Common myeloid progenitor, CD34-positive (primary cell): Measurements from ENCODE around the gene PDIA5.
A peak's percentile ranks its signal among the peaks of the same experiment; 100 is the strongest.

Experiments
- CTCF ChIA-PET: fragments of 350-600 bp; sonication (Branson Sonifier 250); formaldehyde crosslinking; loops from one replicate; lab custom pipeline; 2021; ENCODE audit warnings: antibody characterized with exemption; lab: Charles Lee
- POLR2A ChIA-PET: fragments of 350-600 bp; sonication (Branson Sonifier 250); formaldehyde crosslinking; loops from one replicate; lab custom pipeline; 2021; ENCODE audit warnings: antibody characterized with exemption; lab: Charles Lee
- DNase-seq, 3 donors: peaks; one replicate each; pipeline versions ENCODE4 v3.0.0 to v3.0.0-alpha.2; 2013
- H3K27ac ChIP-seq, 2 experiments: 1 replicate in 1 of 2; 2 replicates in 1 of 2; pipeline ENCODE4 v1.7.0; 2013; ENCODE audit warnings: inconsistent platforms in 2 of 2, low read length in 2 of 2, mild to moderate bottlenecking in 2 of 2, low read depth in 1 of 2, moderate library complexity in 1 of 2; ENCODE audit not compliant: severe bottlenecking in 2 of 2, insufficient read depth in 1 of 2, poor library complexity in 1 of 2
- H3K27me3 ChIP-seq, 5 experiments: replicated peaks in 2 of 5; 1 replicate in 3 of 5; 2 replicates in 2 of 5; pipeline versions ENCODE4 v1.6.1 to v1.7.0; 2013; ENCODE audit warnings: low read length in 4 of 5, mild to moderate bottlenecking in 2 of 5, moderate library complexity in 2 of 5, inconsistent platforms in 1 of 5; ENCODE audit not compliant: insufficient read depth in 5 of 5, control insufficient read depth in 4 of 5
- H3K36me3 ChIP-seq, 4 experiments: 1 replicate in 2 of 4; 2 replicates in 2 of 4; pipeline versions ENCODE4 v1.6.1 to v1.7.0; 2013; ENCODE audit warnings: low read length in 3 of 4, control low read depth in 1 of 4, mild to moderate bottlenecking in 1 of 4; ENCODE audit not compliant: control insufficient read depth in 4 of 4, insufficient read depth in 4 of 4
- H3K4me1 ChIP-seq, 4 experiments: 1 replicate in 3 of 4; 2 replicates in 1 of 4; pipeline versions ENCODE4 v1.6.1 to v1.7.1; 2013; ENCODE audit warnings: low read length in 3 of 4, mild to moderate bottlenecking in 3 of 4, control low read depth in 1 of 4, inconsistent platforms in 1 of 4, moderate library complexity in 1 of 4; ENCODE audit not compliant: control insufficient read depth in 4 of 4, insufficient read depth in 4 of 4; ENCODE audit errors: control extremely low read depth in 1 of 4
- H3K4me3 ChIP-seq, 7 experiments: 1 replicate in 4 of 7; 2 replicates in 3 of 7; pipeline versions ENCODE4 v1.5.1 to v1.7.0; 2013; ENCODE audit warnings: mild to moderate bottlenecking in 7 of 7, low read length in 6 of 7, moderate library complexity in 6 of 7, inconsistent platforms in 2 of 7, low read depth in 2 of 7, control low read depth in 1 of 7; ENCODE audit not compliant: insufficient read depth in 4 of 7, control insufficient read depth in 1 of 7; ENCODE audit errors: extremely low read depth in 1 of 7
- H3K9me3 ChIP-seq, 5 experiments: 1 replicate in 4 of 5; 2 replicates in 1 of 5; pipeline versions ENCODE4 v1.6.1 to v1.7.1; 2013; ENCODE audit warnings: low read length in 4 of 5, mild to moderate bottlenecking in 2 of 5, inconsistent platforms in 1 of 5, low read depth in 1 of 5, moderate library complexity in 1 of 5; ENCODE audit not compliant: control insufficient read depth in 4 of 5, insufficient read depth in 2 of 5; ENCODE audit errors: control extremely low read depth in 1 of 5
- WGBS: methylation state at CpG from one replicate; pipeline ENCODE4 v1.1.5; 2013; ENCODE audit not compliant: insufficient coverage; 5-methylcytosine and 5-hydroxymethylcytosine counted together

PDIA5 gene

GRCh38 chr3:123102249-123102648 is 35.4 kb downstream of the PDIA5 start:
- Histone ChIP-seq H3K9me3 (no peaks in the 10 kb centered on the region), H3K4me3 (no peak overlapping the region), H3K27ac (no peak overlapping the region), H3K4me1 (no peaks in the 10 kb centered on the region), H3K36me3 (peaks cover 0 to 81% (median 50%) of the 10 kb centered on the region in 4 experiments), H3K27me3 (no peaks in the 10 kb centered on the region)
- CTCF ChIA-PET, result interaction anchor here (1.2 kb wide), 1 partner anchor 9 kb away, joined by 3 read pairs; no protein-coding TSS in a partner anchor
- no CpG with 5 or more reads among the region's 2 CpGs for WGBS
- POLR2A ChIA-PET, result no interaction called here
- DNase-seq, result no peak

GRCh38 chr3:123102826-123103225 is 36.0 kb downstream of the PDIA5 start:
- peaks cover 0 to 81% (median 49%) of the 10 kb centered on the region in 4 experiments for H3K36me3 ChIP-seq
- H3K9me3 ChIP-seq, result no peaks in the 10 kb centered on the region
- H3K27me3 ChIP-seq, result no peaks in the 10 kb centered on the region
- 100% methylated on average over 1 of the region's 2 CpGs for WGBS
- no peak overlapping the region for H3K4me3 ChIP-seq
- no peaks in the 10 kb centered on the region for H3K4me1 ChIP-seq
- POLR2A ChIA-PET, result no interaction called here
- no peak overlapping the region for H3K27ac ChIP-seq
- no peak for DNase-seq
- CTCF ChIA-PET, result interaction anchor here (1.2 kb wide), 1 partner anchor 10 kb away, joined by 3 read pairs; no protein-coding TSS in a partner anchor

DNA sequence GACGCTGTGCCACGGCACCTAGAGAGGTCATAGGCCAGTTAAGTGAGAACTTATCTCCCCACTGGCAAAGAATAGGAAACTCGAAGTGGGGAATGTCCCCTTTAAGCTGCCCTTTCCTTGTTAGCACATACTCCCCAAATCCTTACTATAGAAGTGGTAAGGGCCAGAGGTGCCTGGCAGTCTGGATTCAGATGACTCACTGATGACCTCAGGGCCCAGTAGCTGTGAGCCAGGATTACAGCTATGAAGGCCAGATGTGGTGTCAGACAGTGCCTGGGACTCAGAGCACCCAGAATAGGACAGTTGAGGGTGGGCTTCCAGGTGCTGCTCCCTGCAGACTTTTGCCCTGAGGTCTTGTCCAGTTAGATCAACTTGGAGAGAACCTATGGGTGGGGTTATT is 37.7 kb downstream of the PDIA5 start:
- DNase-seq, result no peak
- no peaks in the 10 kb centered on the region for H3K27me3 ChIP-seq
- ChIA-PET POLR2A (no interaction called here), CTCF (no interaction called here)
- H3K4me1 ChIP-seq, result no peaks in the 10 kb centered on the region
- WGBS, result 91% methylated on average over 2 of the region's 3 CpGs
- no peak overlapping the region for H3K27ac ChIP-seq
- H3K36me3 ChIP-seq, result peaks cover 0 to 70% (median 46%) of the 10 kb centered on the region in 4 experiments
- no peaks in the 10 kb centered on the region for H3K9me3 ChIP-seq
- H3K4me3 ChIP-seq, result no peak overlapping the region

GRCh38 chr3:123105201-123106189 is 38.7 kb downstream of the PDIA5 start:
- Histone ChIP-seq H3K9me3 (no peaks in the 10 kb centered on the region), H3K27me3 (no peaks in the 10 kb centered on the region), H3K4me3 (no peak overlapping the region), H3K36me3 (peaks cover 0 to 70% (median 43%) of the 10 kb centered on the region in 4 experiments), H3K27ac (no peak overlapping the region), H3K4me1 (no peaks in the 10 kb centered on the region)
- ChIA-PET CTCF (no interaction called here), POLR2A (no interaction called here)
- peak; percentile 55 to 79 (median 73) for DNase-seq
- 82% methylated on average over 11 of the region's 12 CpGs for WGBS

- peaks cover 0 to 50% (median 22%) of the 10 kb centered on the region in 4 experiments for H3K36me3 ChIP-seq
- POLR2A ChIA-PET, result no interaction called here
- H3K4me1 ChIP-seq, result peaks cover 6 to 35% (median 20%) of the 10 kb centered on the region in 4 experiments
- WGBS, result 91% methylated on average over 11 of the region's 19 CpGs
- H3K4me3 ChIP-seq, result no peak overlapping the region
- CTCF ChIA-PET, result interaction anchor here (0.6 kb wide), 1 partner anchor 9 kb away, joined by 3 read pairs; no protein-coding TSS in a partner anchor
- no peak overlapping the region for H3K27ac ChIP-seq
- DNase-seq, result peak; percentile 4 to 49 (median 31)
- H3K9me3 ChIP-seq, result no peaks in the 10 kb centered on the region
- no peaks in the 10 kb centered on the region for H3K27me3 ChIP-seq
These were observed 43.6 kb downstream of the PDIA5 start for GRCh38 chr3:123110282-123110975.

DNA sequence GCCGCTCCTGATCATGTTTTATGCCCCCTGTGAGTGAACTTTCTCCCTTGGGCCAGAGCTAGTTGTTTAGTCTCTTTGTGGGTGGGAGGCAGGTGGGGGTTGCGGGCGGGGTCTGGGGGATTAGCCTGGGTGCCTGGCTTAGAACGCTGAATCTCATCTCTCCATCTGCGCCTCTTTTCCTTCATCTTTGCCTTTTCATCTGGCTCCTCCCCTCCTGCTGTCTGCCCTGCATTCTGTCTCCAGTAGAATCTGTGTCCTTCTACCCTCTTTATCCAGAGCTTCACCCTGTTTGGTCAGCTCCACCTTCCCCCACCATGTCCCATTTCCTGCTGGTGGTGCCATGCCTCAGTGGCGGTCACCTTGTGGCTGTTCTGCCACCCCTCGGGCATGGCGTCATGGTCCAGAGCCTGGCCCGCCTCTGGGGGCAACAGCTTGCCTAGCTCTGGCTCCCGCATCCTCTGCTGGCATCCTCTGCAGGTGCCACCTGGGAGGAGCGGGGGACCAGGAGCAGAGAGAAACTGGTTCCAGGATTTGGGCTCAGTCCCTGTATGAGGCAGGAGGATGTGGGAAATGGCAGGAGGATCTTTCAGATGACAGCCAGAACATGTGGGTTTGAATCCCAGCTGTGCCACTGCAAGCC is 44.3 kb downstream of the PDIA5 start:
- peaks cover 6 to 35% (median 20%) of the 10 kb centered on the region in 4 experiments for H3K4me1 ChIP-seq
- no peak for DNase-seq
- H3K9me3 ChIP-seq, result no peaks in the 10 kb centered on the region
- no peak overlapping the region for H3K4me3 ChIP-seq
- 98% methylated on average over 7 of the region's 11 CpGs for WGBS
- H3K27ac ChIP-seq, result no peak overlapping the region
- H3K36me3 ChIP-seq, result peaks cover 0 to 50% (median 22%) of the 10 kb centered on the region in 4 experiments
- H3K27me3 ChIP-seq, result no peaks in the 10 kb centered on the region
- ChIA-PET CTCF (interaction anchor here (0.6 kb wide), 1 partner anchor 10 kb away, joined by 3 read pairs; no protein-coding TSS in a partner anchor), POLR2A (no interaction called here)
